ENCODE results near the gene BCL10.

The BCL10 gene

DNA sequence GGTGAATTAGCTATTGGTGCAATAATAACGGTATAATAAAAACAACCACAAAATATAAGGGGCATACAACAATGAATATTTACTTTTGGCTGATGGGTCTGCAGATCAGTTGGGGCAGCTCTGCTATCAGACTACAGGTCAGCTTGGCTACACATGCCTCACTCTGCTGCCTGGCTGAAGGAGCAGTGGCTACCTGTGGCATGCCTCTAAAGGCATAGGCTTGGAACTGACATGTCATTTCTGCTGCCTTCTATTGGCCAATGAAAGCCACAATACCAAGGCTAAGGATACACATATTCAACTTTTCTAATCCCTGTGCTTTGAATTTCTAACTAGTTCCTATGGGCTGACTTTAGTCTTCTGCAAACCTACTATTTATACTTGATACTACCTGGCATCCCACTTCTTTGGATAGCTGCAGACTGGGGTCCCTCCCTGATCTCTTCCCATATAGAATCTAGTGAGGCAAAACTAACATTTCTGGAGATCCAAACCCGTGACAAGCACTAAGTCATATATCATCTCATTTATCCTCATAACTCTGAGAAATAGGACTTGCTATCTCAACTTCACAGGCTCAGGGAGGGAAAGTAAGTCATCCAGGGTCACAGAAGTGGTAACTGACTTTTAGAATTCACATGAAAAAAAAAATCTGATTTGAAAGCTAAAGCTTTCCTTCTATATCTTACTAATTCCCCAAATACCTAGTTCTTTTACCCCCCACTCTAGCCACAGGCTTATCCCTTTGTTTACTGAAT, 56.4 kb downstream of the BCL10 start:
- DNase-seq = no peak

DNA sequence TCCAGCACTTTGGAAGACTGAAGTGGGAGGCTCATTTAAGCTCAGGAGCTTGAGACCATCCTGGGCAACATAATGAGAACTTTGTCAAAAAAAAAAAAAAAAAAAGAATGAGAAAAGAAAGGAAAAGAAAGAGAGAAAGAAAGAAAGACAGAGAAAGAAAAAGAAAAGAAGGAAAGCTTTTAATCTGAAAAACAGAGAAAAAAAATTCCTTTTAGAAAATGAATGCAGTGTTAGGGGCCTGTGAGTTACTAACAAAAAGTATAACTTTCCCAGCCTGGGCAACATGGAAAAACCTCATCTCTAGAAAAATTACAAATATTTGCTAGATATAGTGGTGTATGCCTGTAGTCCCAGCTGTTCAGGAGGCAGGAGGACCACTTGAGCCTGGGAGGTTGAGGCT, 59.7 kb downstream of the BCL10 start:
- DNase-seq = no peak

Data from CD4-positive, alpha-beta T cell treated with Interleukin-21 for 1 hour (primary cell).